ENCODE measurements around the gene HAT1.
A peak's percentile ranks its signal among the peaks of the same experiment; 100 is the strongest.

The HAT1 gene

DNA sequence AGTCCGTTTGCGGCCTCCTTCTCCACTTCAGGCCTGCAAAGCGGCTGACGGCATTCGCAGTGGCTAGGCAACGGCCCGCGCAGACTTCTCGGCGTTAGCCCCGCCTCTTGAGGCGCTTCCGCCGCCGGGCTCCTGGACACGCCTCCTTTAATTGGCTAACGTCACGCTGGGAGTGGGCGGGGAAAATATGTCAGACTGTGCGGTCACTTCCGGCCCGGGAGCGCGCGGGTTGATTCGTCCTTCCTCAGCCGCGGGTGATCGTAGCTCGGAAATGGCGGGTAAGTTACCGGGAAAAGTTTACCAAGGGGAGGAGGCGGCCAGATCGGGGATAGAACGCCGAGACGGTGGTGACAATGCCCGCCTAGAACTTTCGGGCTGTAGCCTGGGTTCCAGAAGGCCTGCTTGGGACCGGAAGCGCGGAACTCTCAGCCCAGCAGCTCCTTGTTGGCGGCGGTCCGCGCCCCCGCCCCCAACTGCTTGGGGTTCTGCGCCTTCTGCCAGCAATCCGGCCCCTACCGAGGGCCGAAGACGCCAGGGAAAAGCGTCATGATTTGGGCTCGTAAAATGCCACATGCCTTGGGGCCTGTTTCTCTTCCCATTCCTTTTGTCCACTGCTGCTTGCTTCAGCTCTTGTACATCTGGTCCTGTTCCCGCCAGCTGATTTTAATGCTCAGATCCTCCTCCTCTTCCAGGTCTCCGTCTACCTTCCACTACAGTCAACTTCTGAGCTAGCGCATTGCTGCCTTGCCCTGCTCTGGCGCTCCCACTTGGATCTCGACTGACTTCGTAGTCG, at the start of gene HAT1:
TSS of gene HAT1 (plus strand) at position 232 of the 793 bp plus-strand sequence. CDS start at position 272, 40 bp downstream.
- Histone ChIP-seq H3K4me1 (ENCODE audit: insufficient read depth, low read length) (peaks cover 19% of the 10 kb centered on the region), H3K9ac (ENCODE audit: low read length) (peak within 1 kb of the TSS; percentile 84), H3K4me3 (ENCODE audit: low read depth in 1 of 2, low read length in 2 of 2) (peak within 1 kb of the TSS; percentile 64 to 72), H3K9me3 (ENCODE audit: low read length) (no peaks in the 10 kb centered on the region), H3K27ac (ENCODE audit: low read depth, low read length) (peak within 1 kb of the TSS; percentile 95), H3K36me3 (ENCODE audit: insufficient read depth, low read length) (peaks cover 8% of the 10 kb centered on the region), H3K27me3 (ENCODE audit: control insufficient read depth in 1 of 2, insufficient read depth in 2 of 2, low read length in 2 of 2) (no peaks in the 10 kb centered on the region)

DNA sequence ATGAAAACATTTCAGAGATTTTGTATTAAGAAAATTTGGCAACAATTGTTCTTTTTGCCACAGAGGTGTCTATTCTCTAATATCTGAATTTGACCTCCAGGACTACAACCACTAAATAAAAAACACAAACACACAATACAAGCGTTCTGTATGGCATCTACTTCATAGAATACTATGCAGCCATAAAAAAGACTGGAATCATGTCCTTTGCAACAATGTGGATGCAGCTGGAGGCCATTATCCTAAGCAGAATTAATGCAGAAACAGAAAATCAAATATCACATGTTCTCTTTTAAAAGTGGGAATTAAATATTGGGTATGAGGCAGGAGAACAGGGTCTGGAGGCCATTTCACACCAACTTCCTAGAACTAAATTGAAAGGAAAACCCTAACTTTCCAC, 47.7 kb upstream of the HAT1 start:
- peaks cover 4% of the 10 kb centered on the region for H3K4me1 ChIP-seq (ENCODE audit: insufficient read depth, low read length)
- no peaks in the 10 kb centered on the region for H3K36me3 ChIP-seq (ENCODE audit: insufficient read depth, low read length)
- no peak overlapping the region for H3K4me3 ChIP-seq (ENCODE audit: low read depth in 1 of 2, low read length in 2 of 2)
- H3K9me3 ChIP-seq (ENCODE audit: low read length): no peaks in the 10 kb centered on the region
- no peak overlapping the region for H3K27ac ChIP-seq (ENCODE audit: low read depth, low read length)
- H3K27me3 ChIP-seq (ENCODE audit: control insufficient read depth in 1 of 2, insufficient read depth in 2 of 2, low read length in 2 of 2): no peaks in the 10 kb centered on the region
- no peak overlapping the region for H3K9ac ChIP-seq (ENCODE audit: low read length)

- peaks cover 4% of the 10 kb centered on the region for H3K4me1 ChIP-seq (ENCODE audit: insufficient read depth, low read length)
- no peak overlapping the region for H3K4me3 ChIP-seq (ENCODE audit: low read depth in 1 of 2, low read length in 2 of 2)
- H3K27ac ChIP-seq (ENCODE audit: low read depth, low read length): no peak overlapping the region
These were observed 47.3 kb upstream of the HAT1 start for GRCh38 chr2:171874963-171875362.

DNA sequence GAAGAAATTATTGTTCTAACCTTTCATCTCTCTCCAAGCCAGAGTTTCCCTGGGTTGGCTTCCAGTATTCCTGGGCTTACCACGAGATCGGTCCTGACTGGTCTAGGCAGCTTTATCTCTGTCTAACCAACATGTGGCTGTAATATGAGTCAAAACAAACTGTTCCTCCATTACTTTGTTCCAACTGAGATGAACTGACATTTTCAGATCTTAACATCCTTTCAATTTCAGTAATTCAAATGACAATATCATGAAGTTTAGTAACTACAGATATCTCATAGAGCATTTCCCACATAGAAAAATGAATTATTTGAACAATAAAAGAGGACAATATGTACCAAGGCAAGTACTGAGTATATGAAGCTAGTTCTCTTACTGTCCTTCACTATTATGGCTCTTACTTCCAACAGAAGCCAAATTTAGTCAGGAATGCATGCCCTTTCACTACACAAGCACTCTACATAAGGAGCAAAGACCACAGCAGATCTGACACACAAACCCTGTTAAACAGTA, 43.7 kb upstream of the HAT1 start:
- Histone ChIP-seq H3K4me3 (ENCODE audit: low read depth in 1 of 2, low read length in 2 of 2) (no peak overlapping the region), H3K36me3 (ENCODE audit: insufficient read depth, low read length) (no peaks in the 10 kb centered on the region), H3K4me1 (ENCODE audit: insufficient read depth, low read length) (peaks cover 4% of the 10 kb centered on the region), H3K27ac (ENCODE audit: low read depth, low read length) (peak overlapping the region; percentile 74), H3K9me3 (ENCODE audit: low read length) (no peaks in the 10 kb centered on the region), H3K9ac (ENCODE audit: low read length) (no peak overlapping the region), H3K27me3 (ENCODE audit: control insufficient read depth in 1 of 2, insufficient read depth in 2 of 2, low read length in 2 of 2) (no peaks in the 10 kb centered on the region)

More at GRCh38 chr2:171874963-171875362, 47.3 kb upstream of the HAT1 start:
- no peaks in the 10 kb centered on the region for H3K9me3 ChIP-seq (ENCODE audit: low read length)
- H3K9ac ChIP-seq (ENCODE audit: low read length): no peak overlapping the region
- no peaks in the 10 kb centered on the region for H3K36me3 ChIP-seq (ENCODE audit: insufficient read depth, low read length)
- H3K27me3 ChIP-seq (ENCODE audit: control insufficient read depth in 1 of 2, insufficient read depth in 2 of 2, low read length in 2 of 2): no peaks in the 10 kb centered on the region

GRCh38 chr2:171879865-171880264, 42.4 kb upstream of the HAT1 start:
- Histone ChIP-seq H3K4me1 (ENCODE audit: insufficient read depth, low read length) (peaks cover 4% of the 10 kb centered on the region), H3K9me3 (ENCODE audit: low read length) (no peaks in the 10 kb centered on the region), H3K9ac (ENCODE audit: low read length) (no peak overlapping the region), H3K36me3 (ENCODE audit: insufficient read depth, low read length) (no peaks in the 10 kb centered on the region), H3K27ac (ENCODE audit: low read depth, low read length) (peak overlapping the region; percentile 66), H3K4me3 (ENCODE audit: low read depth in 1 of 2, low read length in 2 of 2) (no peak overlapping the region), H3K27me3 (ENCODE audit: control insufficient read depth in 1 of 2, insufficient read depth in 2 of 2, low read length in 2 of 2) (no peaks in the 10 kb centered on the region)

GRCh38 chr2:171880774-171881173, 41.5 kb upstream of the HAT1 start:
- Histone ChIP-seq H3K4me1 (ENCODE audit: insufficient read depth, low read length) (peaks cover 4% of the 10 kb centered on the region), H3K27me3 (ENCODE audit: control insufficient read depth in 1 of 2, insufficient read depth in 2 of 2, low read length in 2 of 2) (no peaks in the 10 kb centered on the region), H3K9ac (ENCODE audit: low read length) (no peak overlapping the region), H3K27ac (ENCODE audit: low read depth, low read length) (no peak overlapping the region), H3K4me3 (ENCODE audit: low read depth in 1 of 2, low read length in 2 of 2) (no peak overlapping the region), H3K9me3 (ENCODE audit: low read length) (no peaks in the 10 kb centered on the region), H3K36me3 (ENCODE audit: insufficient read depth, low read length) (no peaks in the 10 kb centered on the region)

GRCh38 chr2:171882089-171882769, 40.0 kb upstream of the HAT1 start:
- Histone ChIP-seq H3K9ac (ENCODE audit: low read length) (no peak overlapping the region), H3K27me3 (ENCODE audit: control insufficient read depth in 1 of 2, insufficient read depth in 2 of 2, low read length in 2 of 2) (no peaks in the 10 kb centered on the region), H3K36me3 (ENCODE audit: insufficient read depth, low read length) (no peaks in the 10 kb centered on the region), H3K4me3 (ENCODE audit: low read depth in 1 of 2, low read length in 2 of 2) (no peak overlapping the region), H3K4me1 (ENCODE audit: insufficient read depth, low read length) (no peaks in the 10 kb centered on the region), H3K27ac (ENCODE audit: low read depth, low read length) (no peak overlapping the region), H3K9me3 (ENCODE audit: low read length) (no peaks in the 10 kb centered on the region)

DNA sequence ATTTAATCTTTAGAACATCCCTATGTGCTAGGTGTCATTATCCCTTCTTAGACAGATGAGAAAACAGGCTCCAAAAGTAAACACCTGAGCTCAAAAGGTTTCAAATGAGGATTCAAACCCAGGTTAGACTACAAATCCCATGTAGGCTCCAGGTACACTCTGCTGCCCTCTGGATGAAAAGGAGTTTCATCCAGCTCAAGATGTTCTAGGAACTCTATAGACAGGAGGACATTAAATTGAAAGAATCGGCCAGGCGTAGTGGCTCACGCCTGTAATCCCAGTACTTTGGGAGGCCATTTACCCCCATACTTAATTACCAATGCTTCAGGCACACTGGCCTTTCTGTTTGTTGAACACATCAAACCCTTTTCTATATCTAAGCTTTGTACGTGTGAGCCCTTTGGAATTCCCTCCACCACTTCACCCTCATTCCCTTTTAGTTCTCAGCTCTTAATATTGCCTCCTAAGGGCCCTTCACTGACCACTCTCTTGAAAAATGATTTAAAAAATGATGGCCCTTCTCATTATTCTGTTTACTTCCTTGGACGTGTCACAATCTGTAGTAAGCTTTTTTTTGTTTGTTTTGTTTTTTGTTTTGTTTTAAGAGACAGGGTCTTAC, 38.9 kb upstream of the HAT1 start:
- Histone ChIP-seq H3K4me3 (ENCODE audit: low read depth in 1 of 2, low read length in 2 of 2) (no peak overlapping the region), H3K36me3 (ENCODE audit: insufficient read depth, low read length) (no peaks in the 10 kb centered on the region), H3K4me1 (ENCODE audit: insufficient read depth, low read length) (no peaks in the 10 kb centered on the region), H3K27me3 (ENCODE audit: control insufficient read depth in 1 of 2, insufficient read depth in 2 of 2, low read length in 2 of 2) (no peaks in the 10 kb centered on the region), H3K27ac (ENCODE audit: low read depth, low read length) (no peak overlapping the region), H3K9ac (ENCODE audit: low read length) (no peak overlapping the region), H3K9me3 (ENCODE audit: low read length) (no peaks in the 10 kb centered on the region)

- Histone ChIP-seq H3K4me1 (ENCODE audit: insufficient read depth, low read length) (peaks cover 23% of the 10 kb centered on the region), H3K9me3 (ENCODE audit: low read length) (no peaks in the 10 kb centered on the region), H3K27me3 (ENCODE audit: control insufficient read depth in 1 of 2, insufficient read depth in 2 of 2, low read length in 2 of 2) (no peaks in the 10 kb centered on the region), H3K4me3 (ENCODE audit: low read depth in 1 of 2, low read length in 2 of 2) (no peak overlapping the region), H3K27ac (ENCODE audit: low read depth, low read length) (no peak overlapping the region), H3K36me3 (ENCODE audit: insufficient read depth, low read length) (no peaks in the 10 kb centered on the region), H3K9ac (ENCODE audit: low read length) (no peak overlapping the region)
These were observed 32.9 kb upstream of the HAT1 start for GRCh38 chr2:171889333-171889732.

GRCh38 chr2:171889808-171890207, 32.5 kb upstream of the HAT1 start:
- peaks cover 27% of the 10 kb centered on the region for H3K4me1 ChIP-seq (ENCODE audit: insufficient read depth, low read length)
- H3K27ac ChIP-seq (ENCODE audit: low read depth, low read length): no peak overlapping the region
- H3K36me3 ChIP-seq (ENCODE audit: insufficient read depth, low read length): no peaks in the 10 kb centered on the region
- no peak overlapping the region for H3K4me3 ChIP-seq (ENCODE audit: low read depth in 1 of 2, low read length in 2 of 2)
- H3K27me3 ChIP-seq (ENCODE audit: control insufficient read depth in 1 of 2, insufficient read depth in 2 of 2, low read length in 2 of 2): no peaks in the 10 kb centered on the region
- H3K9me3 ChIP-seq (ENCODE audit: low read length): no peaks in the 10 kb centered on the region
- H3K9ac ChIP-seq (ENCODE audit: low read length): no peak overlapping the region

DNA sequence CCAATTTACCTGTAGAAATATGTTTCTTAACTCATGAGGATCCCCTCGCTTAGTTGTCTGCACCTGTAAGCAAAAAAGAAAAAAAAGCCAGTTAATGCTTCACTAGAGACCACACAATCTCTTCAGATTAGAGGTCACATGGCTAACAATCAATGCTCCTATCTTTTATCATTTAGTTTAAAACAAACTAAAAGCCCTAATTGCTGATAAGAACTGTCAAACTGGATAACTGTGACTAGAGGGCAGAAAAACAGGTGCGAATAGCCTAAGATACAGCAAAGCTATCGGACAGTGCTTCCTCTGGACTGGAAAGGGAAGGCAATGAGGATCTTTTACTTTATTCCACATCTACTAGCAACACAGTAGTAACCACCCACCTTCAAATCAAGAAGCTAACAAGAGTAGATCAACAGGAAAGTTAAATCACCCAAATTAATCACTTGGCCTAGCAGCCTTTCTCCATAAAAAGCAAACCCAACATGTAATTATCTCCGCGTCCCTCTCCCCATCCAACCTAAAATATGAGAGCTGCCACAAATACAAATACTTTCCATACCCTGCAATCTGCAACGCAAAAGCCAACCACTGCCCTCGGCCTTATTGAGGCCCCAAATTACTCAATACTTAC, 29.0 kb upstream of the HAT1 start:
- peak overlapping the region; percentile 78 for H3K9ac ChIP-seq (ENCODE audit: low read length)
- H3K27me3 ChIP-seq (ENCODE audit: control insufficient read depth in 1 of 2, insufficient read depth in 2 of 2, low read length in 2 of 2): no peaks in the 10 kb centered on the region
- peaks cover 30% of the 10 kb centered on the region for H3K4me1 ChIP-seq (ENCODE audit: insufficient read depth, low read length)
- H3K9me3 ChIP-seq (ENCODE audit: low read length): no peaks in the 10 kb centered on the region
- H3K4me3 ChIP-seq (ENCODE audit: low read depth in 1 of 2, low read length in 2 of 2): peak overlapping the region; percentile 78 to 89
- no peaks in the 10 kb centered on the region for H3K36me3 ChIP-seq (ENCODE audit: insufficient read depth, low read length)
- H3K27ac ChIP-seq (ENCODE audit: low read depth, low read length): peak overlapping the region; percentile 92
